NCI-H1092 treated with DMSO at 0.1 percent for 48 hours (cell line): ENCODE measurements around the gene INSRR.

Experiments used
- DNase-seq: peaks from one replicate; lab custom pipeline; 2025; lab: John Stamatoyannopoulos, UW

The INSRR gene

DNA sequence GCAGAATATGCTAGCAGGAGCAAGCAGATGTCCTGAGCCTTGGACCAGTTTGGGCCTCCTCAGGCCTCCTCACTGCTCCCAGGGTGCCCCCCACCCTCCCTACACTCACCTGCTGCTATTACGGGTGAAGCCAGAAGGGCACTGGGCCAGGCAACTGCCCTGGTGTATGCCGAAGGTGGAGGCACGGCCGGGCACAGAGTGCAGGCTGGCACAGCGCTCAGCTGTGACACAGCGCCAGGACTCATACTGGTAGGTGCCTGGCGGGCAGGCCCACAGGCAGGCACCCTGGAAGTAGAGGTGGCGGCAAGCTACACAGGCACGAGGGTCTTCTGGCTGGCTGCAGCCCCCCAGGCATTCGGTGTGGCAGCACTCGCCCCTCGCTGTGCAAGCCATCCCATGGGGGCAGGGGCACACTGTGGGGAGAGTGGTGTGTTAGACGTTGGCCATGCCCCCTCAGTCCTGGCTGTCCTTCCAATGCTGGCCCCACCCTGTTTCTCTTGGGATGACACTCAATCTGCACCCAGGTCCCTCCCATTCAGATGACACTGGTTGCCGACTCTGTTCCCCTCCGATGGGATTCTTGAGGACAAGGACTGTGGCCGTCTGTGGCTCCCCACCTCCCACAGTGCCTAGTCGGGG is 7.0 kb downstream of the INSRR start:
- DNase-seq, result peak; percentile 82

DNA sequence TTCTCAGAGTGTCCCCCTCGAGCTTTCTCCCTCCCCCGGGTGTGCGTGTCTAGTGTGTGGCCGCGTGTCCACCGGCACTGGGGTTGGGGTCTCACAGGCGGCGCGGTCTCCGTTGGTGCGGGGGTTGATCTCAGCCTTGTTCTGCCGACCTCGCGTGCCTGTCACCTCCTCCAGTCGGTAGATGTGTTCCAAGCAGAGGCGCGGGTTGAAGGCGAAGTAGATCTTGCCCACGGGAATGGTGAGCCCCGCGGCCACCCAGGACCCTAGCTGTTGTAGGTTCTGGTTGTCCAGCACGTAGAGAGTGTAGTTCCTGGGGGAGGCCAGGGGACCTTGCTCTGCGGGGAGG is 9.8 kb downstream of the INSRR start:
- DNase-seq, result no peak

DNA sequence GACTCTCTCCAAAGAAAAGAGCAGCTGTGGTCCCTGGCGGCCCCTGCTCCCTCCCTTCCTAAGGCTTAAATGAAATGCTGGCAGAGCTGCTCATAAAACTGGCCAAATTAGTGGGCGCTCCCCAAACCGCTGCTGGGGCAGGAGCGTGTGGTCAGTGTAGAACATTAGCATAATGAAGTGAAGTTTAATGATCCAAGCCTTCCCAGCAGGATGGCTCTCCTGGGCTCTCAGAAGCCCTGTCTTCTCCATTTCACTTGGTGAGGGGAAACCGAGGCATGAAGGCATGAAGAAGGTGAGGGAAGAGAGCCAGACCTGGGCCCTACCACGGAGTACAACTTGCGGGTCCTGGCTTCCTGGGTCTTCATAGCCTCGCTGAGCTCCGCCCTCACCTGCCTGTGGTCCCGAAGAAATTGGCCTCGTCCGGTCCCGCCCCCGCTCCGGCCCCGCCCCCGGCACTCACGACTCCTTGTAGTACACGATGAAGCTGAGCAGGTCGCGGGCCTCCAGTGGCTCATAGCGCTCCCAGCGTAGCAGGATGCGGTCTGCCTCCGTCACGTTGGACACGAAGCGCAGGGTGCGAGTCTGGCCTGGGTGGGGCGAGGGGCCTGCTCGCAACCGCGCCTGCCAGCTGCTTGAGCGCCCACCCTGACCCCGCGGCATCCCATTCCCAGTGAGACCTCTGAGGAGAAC is 10.3 kb downstream of the INSRR start:
- no peak for DNase-seq

DNA sequence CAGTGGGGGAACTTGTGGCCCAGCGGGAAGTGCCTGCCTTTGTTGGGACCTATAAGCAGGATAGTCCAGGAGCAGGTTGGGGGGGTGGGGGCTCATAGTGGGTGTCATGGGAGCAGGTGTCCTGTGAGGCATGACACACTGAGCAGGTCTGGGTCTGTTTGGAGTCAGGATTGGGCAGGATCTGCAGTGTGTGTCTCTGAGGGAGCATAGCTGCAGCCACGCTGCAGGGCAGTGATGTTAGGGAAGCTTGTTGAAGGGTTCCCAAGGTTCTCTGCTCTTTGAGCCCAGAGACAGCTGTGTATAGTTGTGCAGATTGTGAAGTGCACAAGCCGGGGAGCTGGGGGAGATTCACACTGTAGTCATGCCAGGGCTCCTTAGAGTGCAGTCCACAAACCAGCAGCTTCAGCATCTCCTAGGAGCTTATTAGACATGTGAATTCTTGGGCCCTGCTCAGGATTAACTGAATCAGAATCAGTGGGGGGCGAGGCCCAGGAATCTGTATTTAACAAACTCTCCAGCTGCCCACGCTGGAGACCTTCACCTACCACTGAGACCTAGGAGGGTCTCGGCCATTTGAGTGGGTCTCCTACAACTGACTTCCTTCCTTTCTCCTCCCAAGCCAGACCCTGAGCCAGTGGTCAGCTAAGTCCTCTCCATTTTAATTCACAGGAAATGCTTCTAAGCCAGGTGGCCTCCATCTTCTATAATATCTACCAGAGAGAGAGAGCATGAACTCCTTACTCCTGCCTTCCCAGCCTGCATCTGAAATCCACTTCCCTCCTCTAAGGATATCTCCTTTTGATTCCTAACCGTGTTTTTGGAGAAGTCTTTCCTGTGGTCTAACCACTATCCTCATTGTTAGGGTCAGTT is 11.1 kb downstream of the INSRR start:
- DNase-seq, result no peak

DNA sequence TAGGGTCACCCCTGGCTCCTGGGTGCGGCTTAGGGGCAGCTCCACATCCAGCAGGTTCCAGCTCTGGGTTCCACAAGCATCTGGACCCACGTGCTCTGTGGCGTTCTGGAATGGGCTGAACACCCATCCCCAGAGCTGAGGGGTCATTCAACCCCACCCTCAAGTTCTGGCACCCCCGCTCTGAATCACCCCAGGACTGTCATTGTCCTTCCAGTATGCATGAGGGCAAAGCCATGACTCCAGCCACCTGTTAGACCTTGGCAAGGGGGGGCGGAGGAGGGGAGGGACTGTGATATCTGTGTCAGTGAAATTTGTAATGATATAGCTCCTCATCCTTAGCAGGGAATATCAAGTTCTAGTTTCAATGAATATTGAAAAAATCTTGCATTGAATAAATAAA is 12.3 kb downstream of the INSRR start:
- DNase-seq, result no peak

DNA sequence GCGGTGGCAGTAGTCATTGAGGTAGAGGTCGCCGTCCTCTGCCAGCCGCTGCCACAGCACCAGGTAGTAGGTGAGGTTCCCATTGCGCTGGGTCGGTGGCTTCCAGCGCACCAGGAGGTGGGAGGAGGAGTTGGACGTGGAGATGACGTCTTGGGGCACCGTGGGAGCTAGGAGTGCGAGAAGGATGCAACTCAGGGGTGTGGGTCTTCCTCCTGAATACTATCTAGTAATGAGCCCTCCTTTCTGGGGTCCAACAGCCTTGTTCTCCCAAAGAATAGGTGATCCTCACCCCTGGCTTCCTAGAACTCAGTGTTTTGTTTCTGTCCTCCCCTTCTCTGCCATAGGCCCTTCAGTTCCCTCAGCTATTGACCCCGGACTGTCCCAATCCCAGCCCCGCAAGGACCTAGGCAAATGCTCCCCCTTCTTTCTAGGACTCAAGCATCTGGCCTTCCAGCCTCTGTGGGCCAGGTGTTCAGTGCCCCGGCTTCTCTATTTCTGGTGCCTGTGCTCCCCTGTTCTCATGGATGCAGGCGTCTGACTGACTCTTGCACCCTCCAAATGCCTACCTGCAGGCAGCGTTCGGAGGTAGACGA is 12.9 kb downstream of the INSRR start:
- DNase-seq, result no peak

DNA sequence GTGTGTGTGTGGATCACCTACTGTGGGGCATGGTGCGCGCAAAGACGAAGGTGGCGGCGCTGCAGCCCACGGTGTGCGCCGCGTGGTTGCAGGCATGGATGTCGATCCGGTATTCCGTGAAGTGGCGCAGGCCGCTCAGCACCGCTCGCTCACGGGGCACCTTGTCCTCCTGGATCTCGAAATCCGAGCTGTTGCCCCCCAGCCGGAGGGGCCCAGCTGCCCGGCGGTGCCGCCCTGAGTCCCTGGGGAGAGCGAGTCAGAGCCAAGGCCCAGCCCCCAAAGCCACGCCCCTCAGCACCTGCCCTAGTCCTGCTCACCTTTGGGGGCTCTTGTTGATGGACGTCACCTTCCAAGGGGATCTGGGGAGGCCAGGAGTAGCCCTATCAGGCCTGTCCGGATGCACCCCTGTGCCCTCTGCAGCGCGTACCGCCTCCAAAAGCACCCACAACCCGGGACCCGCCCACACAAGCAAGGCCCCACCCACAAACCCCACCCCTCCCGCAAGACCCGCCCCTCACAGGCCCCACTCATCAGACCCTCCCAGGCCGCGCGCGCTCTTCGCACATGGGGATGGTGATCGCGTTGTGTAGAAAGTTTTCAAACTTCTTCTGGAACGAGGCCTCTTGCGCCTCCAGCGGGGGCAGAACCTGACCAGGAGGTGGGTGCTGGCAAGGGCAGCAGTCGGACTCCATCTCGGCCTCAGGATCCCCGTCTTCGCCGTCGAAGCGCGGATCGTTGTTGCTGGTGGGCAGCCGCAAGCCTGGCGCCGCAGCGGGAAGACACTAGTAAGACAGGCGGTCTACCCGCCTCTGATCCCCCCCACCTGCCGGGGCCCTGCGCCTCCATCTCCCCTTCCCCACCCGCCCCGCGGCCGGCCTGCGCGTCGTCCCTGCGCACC is 13.6 kb downstream of the INSRR start:
- no peak for DNase-seq

DNA sequence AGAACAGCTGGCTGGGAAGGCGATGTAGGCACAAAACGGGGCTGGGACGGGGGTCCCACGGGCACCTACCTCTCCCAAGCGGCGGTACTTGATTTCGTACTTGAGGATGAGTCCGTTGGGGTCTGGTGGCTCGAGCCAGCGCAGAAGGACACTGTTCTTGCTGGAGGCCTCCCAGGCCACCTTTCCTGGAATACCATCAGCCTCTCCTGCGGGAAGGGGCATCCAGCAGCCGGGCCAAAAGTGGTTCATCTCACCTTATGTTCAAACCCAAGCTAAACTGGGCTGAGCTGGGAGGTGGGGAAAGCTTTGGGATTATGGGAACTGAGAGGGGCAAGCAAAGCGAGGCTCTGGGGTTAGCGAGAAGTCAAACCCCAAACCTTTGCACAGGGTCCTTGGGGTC is 14.3 kb downstream of the INSRR start:
- DNase-seq, result no peak

DNA sequence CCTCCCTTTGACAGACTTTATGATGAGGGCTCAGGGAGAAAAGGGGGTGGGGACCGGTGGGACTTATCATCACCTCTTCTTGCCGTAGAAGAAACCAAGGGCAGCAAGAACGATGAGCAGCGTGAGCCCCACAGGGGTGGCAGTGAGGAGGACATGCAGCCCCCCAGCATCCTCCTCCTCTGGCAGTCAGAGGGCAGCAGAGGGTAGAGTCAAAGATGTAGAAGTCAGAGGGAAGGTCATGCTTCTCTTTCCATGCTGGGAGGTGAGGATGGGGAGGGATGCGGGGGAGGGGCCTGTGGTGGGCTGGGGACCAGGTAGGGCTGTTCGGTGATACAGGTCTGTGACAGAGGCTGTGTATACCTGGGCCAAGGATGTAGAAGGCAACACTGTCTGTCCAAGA is 14.8 kb downstream of the INSRR start:
- DNase-seq, result no peak

DNA sequence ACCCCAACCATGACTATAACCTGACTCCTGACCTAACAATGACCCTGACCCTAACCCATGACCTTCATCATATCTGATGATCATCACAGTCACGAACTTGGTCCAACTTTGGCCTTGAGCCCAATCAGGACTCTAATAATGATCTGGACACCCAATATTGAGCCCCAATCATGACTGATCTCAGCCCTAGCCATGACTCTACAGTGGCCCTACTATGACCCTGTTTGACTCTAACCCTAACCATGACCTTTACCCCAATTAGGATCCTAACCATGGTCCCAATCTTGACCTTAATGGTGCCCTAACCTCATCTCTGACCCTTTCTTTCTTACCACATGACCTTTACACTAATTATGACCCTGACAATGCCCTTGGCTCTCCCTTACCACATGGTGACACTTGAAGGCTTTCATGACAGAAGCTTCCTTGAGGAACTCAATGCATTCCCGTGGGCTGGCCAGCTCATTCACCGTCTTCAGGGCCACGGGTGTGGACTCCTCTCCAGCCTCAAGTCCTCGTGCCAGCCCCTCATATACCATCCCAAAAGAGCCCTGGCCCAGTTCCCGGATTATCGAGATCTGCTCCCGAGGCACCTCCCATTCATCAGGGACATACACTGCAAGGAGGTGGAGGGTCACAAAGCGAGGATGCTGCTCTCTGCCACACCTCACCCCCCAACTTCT is 16.2 kb downstream of the INSRR start:
- no peak for DNase-seq

DNA sequence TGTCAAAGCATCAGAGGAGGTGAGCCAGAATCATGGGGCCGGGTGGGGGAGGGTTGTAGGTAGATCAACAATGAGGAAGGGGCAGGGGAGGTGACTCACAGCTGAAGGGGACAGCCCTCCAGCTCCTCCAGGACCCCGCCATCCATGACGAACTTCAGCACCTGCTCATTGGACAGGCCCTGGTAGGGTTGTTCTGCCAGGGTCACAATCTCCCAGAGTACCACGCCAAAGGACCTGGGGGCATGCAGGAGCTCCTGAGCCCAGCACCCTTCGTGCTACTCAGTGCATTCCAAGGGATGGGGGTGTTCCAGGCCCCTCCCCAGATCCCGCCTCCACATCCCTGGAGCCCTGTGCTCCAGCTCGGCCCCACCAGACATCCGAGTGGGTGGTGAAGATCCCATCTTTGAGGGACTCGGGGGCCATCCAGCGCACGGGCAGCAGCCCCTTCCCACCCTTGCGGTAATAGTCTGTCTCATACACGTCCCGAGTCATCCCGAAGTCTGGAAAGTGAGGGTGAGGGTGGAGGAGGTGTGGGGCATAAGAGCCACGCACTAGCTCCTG is 17.5 kb downstream of the INSRR start:
- DNase-seq, result no peak

DNA sequence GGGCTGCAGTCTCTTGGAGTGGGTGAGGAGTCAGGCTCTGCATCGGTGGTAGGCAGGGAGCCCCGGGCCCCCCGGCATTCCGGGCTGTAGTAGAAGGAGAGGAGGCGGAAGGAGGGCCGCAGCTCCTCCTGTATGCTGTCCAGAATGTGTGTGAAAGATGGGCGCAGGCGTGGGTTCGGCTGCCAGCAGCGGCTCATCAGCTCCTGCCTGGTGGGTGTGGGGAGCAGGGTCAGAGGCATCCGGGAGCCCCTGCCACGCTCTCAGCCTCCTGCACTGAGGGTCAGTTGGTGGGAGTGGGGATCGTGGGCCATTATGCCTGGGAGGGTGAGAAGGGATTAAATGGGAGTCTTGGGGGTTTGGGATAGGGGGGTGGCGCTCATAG is 18.0 kb downstream of the INSRR start:
- no peak for DNase-seq

DNA sequence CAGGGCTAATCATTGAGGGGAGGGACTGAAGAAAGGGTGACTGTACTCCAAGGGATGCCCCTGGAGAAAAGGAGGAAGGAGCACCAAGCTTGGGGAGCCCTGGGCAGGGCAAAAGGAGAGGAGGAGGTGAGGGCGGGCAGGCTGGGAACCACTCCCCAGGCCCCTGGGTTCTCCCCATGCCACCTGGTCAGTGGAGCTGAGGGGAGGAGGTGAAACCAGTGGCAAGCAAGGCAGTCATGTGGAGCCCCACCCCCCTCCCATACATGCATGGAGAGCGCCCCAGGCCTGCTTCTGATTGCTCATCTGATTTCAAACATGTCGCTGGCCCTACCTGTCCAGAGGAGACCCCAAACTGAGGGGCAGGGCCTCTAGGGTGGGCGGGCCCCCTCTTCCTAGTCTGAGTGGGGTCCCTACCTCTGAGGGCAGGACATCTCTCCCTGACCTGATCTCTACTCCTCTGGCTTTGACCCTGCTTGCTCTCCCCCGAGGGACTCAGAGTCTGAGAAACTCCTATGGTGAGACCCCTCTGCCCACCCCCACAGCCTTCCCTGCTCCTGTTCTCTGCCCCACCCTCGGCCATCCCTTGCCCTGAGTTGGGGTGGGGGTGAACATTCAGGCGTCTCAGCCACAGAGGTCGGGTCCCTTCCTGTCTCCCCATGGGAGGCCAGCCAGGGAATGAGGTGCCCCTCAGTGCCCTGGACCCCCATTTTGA is 18.6 kb downstream of the INSRR start:
- no peak for DNase-seq

DNA sequence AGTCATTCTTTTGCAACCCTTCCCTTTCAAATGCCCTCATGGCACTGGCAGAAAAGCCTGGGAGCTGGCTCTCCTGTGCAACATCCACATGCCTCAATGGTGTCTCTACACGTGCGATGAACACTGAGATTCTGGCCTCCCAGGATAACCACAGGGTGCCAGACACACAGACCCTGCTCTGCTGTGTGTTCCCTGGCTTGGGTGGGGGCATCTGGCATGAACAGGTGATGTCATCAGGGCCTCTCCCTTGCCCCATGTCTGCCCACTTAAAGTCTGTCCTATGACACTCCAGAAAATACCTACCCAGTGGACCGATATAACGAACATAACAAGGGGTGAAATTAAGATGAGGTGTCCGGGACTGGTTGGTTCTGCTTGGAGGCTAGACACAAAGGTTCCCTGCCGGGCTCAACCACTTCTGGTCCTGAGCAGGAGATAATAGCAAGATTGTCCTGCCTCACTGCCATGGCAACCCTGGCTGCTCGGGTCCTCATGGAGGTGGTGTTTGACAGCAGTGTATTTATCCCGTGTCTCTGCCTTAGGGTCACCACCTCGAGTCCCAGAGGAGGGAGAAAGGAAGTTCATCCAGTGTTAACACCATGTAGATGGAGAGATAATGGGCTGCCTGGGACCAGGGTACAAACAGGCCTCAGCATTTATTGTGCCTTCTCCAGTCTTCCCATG is 19.3 kb downstream of the INSRR start:
- DNase-seq, result peak; percentile 30

DNA sequence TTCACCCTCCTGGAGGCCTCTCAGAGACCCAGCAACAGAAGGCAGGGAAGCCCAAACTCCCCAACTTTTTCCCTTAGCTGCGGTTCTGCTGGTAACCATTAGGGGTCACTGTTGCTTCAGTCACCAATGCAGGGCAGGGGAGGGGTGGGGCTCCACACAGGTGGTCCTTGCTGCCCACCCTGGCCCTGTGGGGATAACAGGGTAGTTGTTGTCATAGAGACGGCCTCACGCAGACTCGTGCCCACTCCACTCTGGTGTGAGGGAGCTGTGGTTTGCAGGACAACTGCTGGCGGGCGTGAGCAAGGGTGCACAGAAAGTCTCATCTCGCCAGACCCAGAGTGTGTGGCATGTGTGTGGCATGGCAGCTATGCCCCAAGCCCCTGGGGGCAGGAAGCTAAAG is 19.9 kb downstream of the INSRR start:
- DNase-seq, result peak; percentile 47

DNA sequence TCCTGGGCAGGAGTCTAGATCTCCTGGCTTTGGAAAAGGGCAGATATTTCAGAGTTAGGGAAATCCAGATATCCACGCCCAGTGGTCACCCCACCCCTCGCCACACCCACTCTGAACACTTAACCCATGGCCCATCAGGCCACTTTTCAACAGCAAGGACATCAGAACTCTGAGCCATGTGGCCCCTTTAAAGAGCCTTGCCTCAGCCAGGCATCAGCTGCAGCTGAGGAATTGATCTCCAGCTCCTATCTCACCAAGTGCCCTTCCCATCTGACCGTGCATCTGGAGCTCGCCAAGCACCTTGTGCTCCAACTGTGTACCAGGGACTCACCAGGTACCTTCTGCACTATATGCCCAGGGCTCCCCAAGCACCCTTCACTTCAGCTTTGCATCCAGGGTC is 22.0 kb downstream of the INSRR start:
- DNase-seq, result no peak

DNA sequence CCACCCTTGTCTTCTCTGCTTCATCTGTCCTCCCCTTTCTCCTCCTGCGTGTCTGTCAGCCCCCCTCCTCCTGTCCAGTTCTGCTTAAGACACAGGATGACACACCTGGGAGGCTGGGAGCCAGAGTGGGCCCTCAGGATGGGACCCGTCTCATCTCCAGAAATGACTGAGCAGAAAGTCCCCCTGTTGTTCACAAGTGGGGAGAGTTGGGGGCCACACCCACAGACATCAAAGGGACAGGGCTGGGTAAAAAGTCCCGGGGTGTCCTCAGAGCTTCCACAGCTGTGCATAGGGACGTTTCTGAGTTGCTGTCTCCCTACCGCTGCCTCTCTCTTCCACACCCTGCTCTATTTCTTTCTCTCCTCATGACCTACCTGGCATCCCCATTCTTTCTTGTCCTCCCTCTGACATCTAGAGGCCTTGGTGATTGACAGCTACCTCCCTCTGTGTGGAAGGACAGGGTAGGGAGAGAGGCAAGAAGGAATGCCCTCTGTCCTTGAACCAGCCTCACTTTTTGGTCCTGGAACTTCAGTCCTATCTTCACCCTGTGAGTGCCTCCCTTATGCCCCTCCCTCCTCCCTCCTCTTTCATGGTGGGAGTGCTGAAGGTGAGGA is 22.8 kb downstream of the INSRR start:
- no peak for DNase-seq

DNA sequence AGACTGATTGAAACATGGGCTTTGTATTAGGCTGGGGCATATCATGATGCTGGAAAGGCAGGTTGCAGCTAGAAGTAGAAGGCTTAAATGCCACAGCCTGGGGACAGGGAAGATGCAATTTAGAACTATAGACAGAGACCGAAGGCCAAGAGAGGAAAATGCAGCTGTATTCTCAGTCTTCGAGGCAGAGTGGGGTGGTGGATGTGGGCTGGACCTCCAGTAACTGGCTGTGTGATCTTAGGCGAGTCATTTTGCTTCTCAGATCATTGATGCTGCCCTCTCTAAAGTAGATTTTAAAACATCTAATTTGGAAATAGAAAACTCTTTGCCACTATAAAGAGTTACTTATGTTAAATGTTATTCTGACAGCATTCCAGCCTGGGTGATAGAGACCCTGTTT is 24.6 kb downstream of the INSRR start:
- DNase-seq, result no peak

DNA sequence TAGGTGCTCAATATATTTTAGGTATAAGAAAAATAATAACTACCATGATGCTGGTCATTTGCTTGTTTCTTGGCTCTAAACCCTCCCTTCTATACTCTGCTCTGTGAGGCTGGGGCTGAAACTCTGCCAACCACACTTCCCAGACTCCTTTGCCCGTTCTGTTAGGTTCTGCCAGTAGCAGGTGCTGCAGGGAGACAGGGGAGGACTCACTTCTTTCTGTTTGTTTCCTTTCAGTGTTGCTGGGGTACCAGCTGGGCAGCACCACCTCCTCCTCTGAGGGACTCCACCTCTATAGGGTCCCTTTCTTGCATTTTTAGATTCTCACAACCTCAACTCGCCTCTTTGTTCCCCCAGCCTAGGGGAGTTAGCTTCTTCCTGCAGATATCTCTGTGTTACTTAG is 25.3 kb downstream of the INSRR start:
- peak; percentile 22 for DNase-seq
